ENCODE data around the gene CEBPA.

CEBPA gene

GRCh38 chr19:33310606-33311325, 8.4 kb upstream of the CEBPA start:
- no peaks in the 10 kb centered on the region for H3F3A ChIP-seq (ENCODE audit: insufficient read depth)
- H3K27me3 ChIP-seq (ENCODE audit: low read length) = no peaks in the 10 kb centered on the region
- no peak overlapping the region for H3K4me2 ChIP-seq (ENCODE audit: low read depth, low read length, poor library complexity, severe bottlenecking)
- no peaks in the 10 kb centered on the region for H3K79me2 ChIP-seq (ENCODE audit: insufficient read depth, low read length)
- no peak overlapping the region for H3K4me3 ChIP-seq (ENCODE audit: insufficient read depth, low read length, poor library complexity, severe bottlenecking)
- no peaks in the 10 kb centered on the region for H3K9me2 ChIP-seq (replicated peaks; ENCODE audit: insufficient read depth, low read length)
- H3K36me3 ChIP-seq (ENCODE audit: low read length) = no peaks in the 10 kb centered on the region
- no peak overlapping the region for H3K27ac ChIP-seq (ENCODE audit: low read depth, low read length)
- no peak overlapping the region for H3K9ac ChIP-seq (ENCODE audit: low read length)
- H3K9me3 ChIP-seq (ENCODE audit: insufficient read depth, low read length) = no peaks in the 10 kb centered on the region
- no peaks in the 10 kb centered on the region for H4K20me1 ChIP-seq (ENCODE audit: low read depth, low read length)
- H2AFZ ChIP-seq (ENCODE audit: low read depth, low read length, severe bottlenecking) = no peak overlapping the region
- TF ChIP-seq CTCF (IDR thresholded peaks at IDR 0.05; ENCODE audit: insufficient read depth, low read length, poor library complexity, severe bottlenecking) (no peak), EZH2phosphoT487 (conservative IDR thresholded peaks at IDR 0.05; ENCODE audit: low read length) (no peak)

- Histone ChIP-seq H3K36me3 (ENCODE audit: low read length) (no peaks in the 10 kb centered on the region), H3K4me3 (ENCODE audit: insufficient read depth, low read length, poor library complexity, severe bottlenecking) (no peak overlapping the region), H4K20me1 (ENCODE audit: low read depth, low read length) (no peaks in the 10 kb centered on the region), H3K79me2 (ENCODE audit: insufficient read depth, low read length) (no peaks in the 10 kb centered on the region), H3K9me2 (replicated peaks; ENCODE audit: insufficient read depth, low read length) (no peaks in the 10 kb centered on the region), H3K9me3 (ENCODE audit: insufficient read depth, low read length) (no peaks in the 10 kb centered on the region), H3K4me2 (ENCODE audit: low read depth, low read length, poor library complexity, severe bottlenecking) (no peak overlapping the region), H3F3A (ENCODE audit: insufficient read depth) (no peaks in the 10 kb centered on the region), H2AFZ (ENCODE audit: low read depth, low read length, severe bottlenecking) (no peak overlapping the region), H3K27ac (ENCODE audit: low read depth, low read length) (no peak overlapping the region), H3K27me3 (ENCODE audit: low read length) (no peaks in the 10 kb centered on the region), H3K9ac (ENCODE audit: low read length) (no peak overlapping the region)
- no peak for TF ChIP-seq CTCF (IDR thresholded peaks at IDR 0.05; ENCODE audit: insufficient read depth, low read length, poor library complexity, severe bottlenecking)
- no peak for TF ChIP-seq EZH2phosphoT487 (conservative IDR thresholded peaks at IDR 0.05; ENCODE audit: low read length)
These were observed 7.5 kb upstream of the CEBPA start for GRCh38 chr19:33309826-33310225.

- Histone ChIP-seq H3K36me3 (ENCODE audit: low read length) (no peaks in the 10 kb centered on the region), H4K20me1 (ENCODE audit: low read depth, low read length) (no peaks in the 10 kb centered on the region), H2AFZ (ENCODE audit: low read depth, low read length, severe bottlenecking) (no peak overlapping the region), H3F3A (ENCODE audit: insufficient read depth) (no peaks in the 10 kb centered on the region), H3K4me2 (ENCODE audit: low read depth, low read length, poor library complexity, severe bottlenecking) (no peak overlapping the region), H3K4me3 (ENCODE audit: insufficient read depth, low read length, poor library complexity, severe bottlenecking) (no peak overlapping the region), H3K9ac (ENCODE audit: low read length) (no peak overlapping the region), H3K27ac (ENCODE audit: low read depth, low read length) (no peak overlapping the region), H3K27me3 (ENCODE audit: low read length) (no peaks in the 10 kb centered on the region), H3K9me3 (ENCODE audit: insufficient read depth, low read length) (no peaks in the 10 kb centered on the region), H3K9me2 (replicated peaks; ENCODE audit: insufficient read depth, low read length) (no peaks in the 10 kb centered on the region), H3K79me2 (ENCODE audit: insufficient read depth, low read length) (no peaks in the 10 kb centered on the region)
- no peak for TF ChIP-seq CTCF (IDR thresholded peaks at IDR 0.05; ENCODE audit: insufficient read depth, low read length, poor library complexity, severe bottlenecking)
- TF ChIP-seq EZH2phosphoT487 (conservative IDR thresholded peaks at IDR 0.05; ENCODE audit: low read length) = no peak
These were observed 4.8 kb upstream of the CEBPA start for GRCh38 chr19:33306853-33307792.

All from SU-DHL-6 (cell line).